Measurements from ENCODE around the gene SF3B6.

- no peak for TF ChIP-seq CTCF (IDR thresholded peaks at IDR 0.05; ENCODE audit: insufficient read depth, low read length)
- no peak for TF ChIP-seq GABPA (IDR thresholded peaks at IDR 0.05; ENCODE audit: low read depth)
These were observed 51.0 kb downstream of the SF3B6 start for GRCh38 chr2:24024996-24025663.

Data from HL-60 (cell line).